ENCODE results near the gene HMGN4. TPM values are rescaled to one million over a fixed set of nuclear protein-coding genes. Genes with fewer than 3 reads are reported as not detected.

The HMGN4 gene
- total and polyA plus RNA-seq, 2 of the 8 experiments (the other 6 are each of a cell fraction or from before 2014, with no cell fraction given) = 23.4 to 66.4 TPM

GRCh38 chr6:26536571-26537159 lies 1.5 kb upstream of the HMGN4 start:
- Histone ChIP-seq H3K79me2 (ENCODE audit: control insufficient read depth in 1 of 2, insufficient read depth in 2 of 2, low read length in 2 of 2) (peaks cover 0 to 22% of the 10 kb centered on the region in 2 experiments; a peak in 2 of 4 replicates), H2BK120ac (replicated peaks; ENCODE audit: low read depth, low read length) (no peak overlapping the region), H3K56ac (replicated peaks; ENCODE audit: insufficient read length, low read depth, low read length) (no peak overlapping the region), H4K5ac (ENCODE audit: insufficient read length, low read depth, low read length) (no peak overlapping the region), H2BK15ac (ENCODE audit: low read length) (no peak overlapping the region), H2BK20ac (ENCODE audit: low read length) (no peak overlapping the region), H4K20me1 (replicated peaks in 1 of 2; ENCODE audit: control insufficient read depth in 1 of 2, insufficient read depth in 2 of 2, low read length in 2 of 2) (no peaks in the 10 kb centered on the region), H3K4me2 (ENCODE audit: insufficient read depth in 1 of 2, low read depth in 2 of 2, low read length in 2 of 2) (peak overlapping the region; percentile 73 to 88), H3K4me3 (ENCODE audit: extremely low read depth in 1 of 4, insufficient read depth in 2 of 4, low read depth in 3 of 4, low read length in 4 of 4) (peak overlapping the region; percentile 73 to 87 (median 80)), H3K4ac (replicated peaks; ENCODE audit: insufficient read length, low read depth, low read length) (no peak overlapping the region), H3K27me3 (replicated peaks in 1 of 4; ENCODE audit: control insufficient read depth in 3 of 4, extremely low read depth in 1 of 4, insufficient read depth in 3 of 4, low read length in 3 of 4) (no peaks in the 10 kb centered on the region), H3K18ac (ENCODE audit: extremely low read depth, low read length) (no peak overlapping the region), H2BK12ac (ENCODE audit: low read depth, low read length) (no peak overlapping the region), H3K27ac (ENCODE audit: low read depth, low read length) (no peak overlapping the region; the same call in 1 of the 2 replicates), H4K8ac (ENCODE audit: extremely low read depth, insufficient read depth, low read length) (no peak overlapping the region), H3K9ac (replicated peaks in 1 of 4; ENCODE audit: extremely low read depth in 1 of 4, low read depth in 3 of 4, low read length in 3 of 4) (peak overlapping the region in 3 of 4 experiments; percentile 10 to 83 (median 19); a peak in 3 of 7 replicates), H3K36me3 (ENCODE audit: control insufficient read depth in 2 of 4, insufficient read depth in 4 of 4, low read length in 3 of 4) (no peaks in the 10 kb centered on the region; a peak in 1 of 8 replicates), H3K79me1 (ENCODE audit: low read depth, low read length) (no peaks in the 10 kb centered on the region; the same call in none of the 2 replicates), H2AFZ (ENCODE audit: low read length) (peak overlapping the region; percentile 93), H2BK5ac (ENCODE audit: low read depth, low read length) (0 out of 2 replicates have a peak overlapping the region, but pooled peaks have one; percentile 0), H3K23me2 (ENCODE audit: low read depth, low read length) (peaks cover 10% of the 10 kb centered on the region; the same call in 1 of the 2 replicates), H4K91ac (replicated peaks; ENCODE audit: insufficient read length, low read length) (no peak overlapping the region), H3K14ac (ENCODE audit: insufficient read length) (no peak overlapping the region), H3K23ac (ENCODE audit: insufficient read length) (no peak overlapping the region), H2AK5ac (ENCODE audit: low read depth, low read length) (no peak overlapping the region), H3K4me1 (replicated peaks in 1 of 4; ENCODE audit: control insufficient read depth in 3 of 4, insufficient read depth in 4 of 4, low read length in 3 of 4) (peaks cover 0 to 4% (median 3%) of the 10 kb centered on the region in 4 experiments; a peak in 5 of 7 replicates), H3K9me3 (ENCODE audit: insufficient read depth in 2 of 2, low read depth in 1 of 2, low read length in 1 of 2) (no peaks in the 10 kb centered on the region)
- DNase-seq (ENCODE audit: low read depth in 1 of 2, low spot score in 2 of 2) (no peak), FAIRE-seq (no peak)
- ChIA-PET POLR2A (ENCODE audit: partially characterized antibody) (interaction anchor here (0.6 to 3.6 kb wide), 17 partner anchors 10 to 1271 kb away, joined by 3 to 40 read pairs (median 4); a partner anchor contains a TSS), CTCF (ENCODE audit: partially characterized antibody) (interaction anchor here (0.8 to 2.1 kb wide), 3 partner anchors 33 to 58 kb away, joined by 3 to 5 read pairs (median 4); no protein-coding TSS in a partner anchor)
- 24% methylated on average over 12 of the region's 12 CpGs; no CpG with 5 or more reads in 1 of the 2 experiments for WGBS, 2 experiments (ENCODE audit: extremely low coverage in 1 of 2, insufficient coverage in 1 of 2, insufficient read length in 1 of 2, insufficient replicate concordance in 2 of 2, low coverage in 1 of 2, low lambda C conversion rate in 2 of 2, missing lambda C conversion rate in 1 of 2)
- TF ChIP-seq TEAD4 (IDR thresholded peaks at IDR 0.05; ENCODE audit: low read depth, low read length) = no peak
- TF ChIP-seq RBBP5 (IDR thresholded peaks at IDR 0.05; ENCODE audit: borderline replicate concordance, low read depth, low read length) = no peak; the same call in 1 of the 2 replicates
- no peak for TF ChIP-seq SAP30 (IDR thresholded peaks at IDR 0.05; ENCODE audit: insufficient read depth, insufficient replicate concordance, low read length)
